GM21526 (cell line): ENCODE measurements around the gene HEXD.
A peak's percentile ranks its signal among the peaks of the same experiment; 100 is the strongest.
"Not testable (repeated sequence)": the region's sequence is repeated elsewhere in the genome, so short reads cannot be mapped to it uniquely, and the experiment has no call there.

Source experiments
- ATAC-seq: cut with Tn5 transposase; IDR thresholded peaks from one replicate; pipeline ENCODE4 v1.9.1; 2021; ENCODE audit warnings: moderate library complexity; ENCODE audit not compliant: unreplicated experiment, low FRiP score

HEXD gene

GRCh38 chr17:82450357-82451106 lies 32.4 kb downstream of the HEXD start, which contains the start of gene CYBC1:
Gene CYBC1, minus strand, starts transcription at chr17:82450752. Its CDS starts 1,498 bp downstream, at chr17:82449254.
- peak; percentile 51 for ATAC-seq

DNA sequence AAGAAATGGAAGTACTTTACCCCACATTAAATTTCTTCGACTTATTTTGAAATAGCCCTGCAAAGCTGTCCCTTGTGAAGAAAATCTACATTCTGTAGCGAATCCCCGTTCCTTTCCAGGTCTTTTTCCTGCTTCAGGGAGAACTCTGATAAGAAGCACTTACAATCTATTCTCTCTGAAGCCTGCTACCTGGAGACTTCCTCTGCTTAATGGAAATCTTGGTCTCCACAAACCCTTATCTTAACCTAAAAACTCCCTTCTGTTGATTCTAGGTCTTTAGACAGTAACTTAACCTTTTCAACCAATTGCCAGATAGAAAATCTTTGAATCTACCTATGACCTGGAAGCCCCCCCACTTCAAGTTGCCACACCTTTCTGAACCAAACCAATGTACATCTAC lies 34.0 kb downstream of the HEXD start:
- no peak for ATAC-seq

DNA sequence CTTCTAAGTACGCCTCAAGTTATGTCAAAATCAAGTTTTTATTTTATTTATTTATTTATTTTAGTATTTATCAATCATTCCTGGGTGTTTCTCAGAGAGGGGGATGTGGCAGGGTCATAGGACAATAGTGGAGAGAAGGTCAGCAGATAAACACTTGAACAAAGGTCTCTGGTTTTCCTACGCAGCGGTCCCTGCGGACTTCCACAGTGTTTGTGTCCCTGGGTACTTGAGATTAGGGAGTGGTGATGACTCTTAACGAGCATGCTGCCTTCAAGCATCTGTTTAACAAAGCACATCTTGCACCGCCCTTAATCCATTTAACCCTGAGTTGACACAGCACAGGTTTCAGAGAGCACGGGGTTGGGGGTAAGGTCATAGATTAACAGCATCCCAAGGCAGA lies 35.0 kb downstream of the HEXD start:
- not testable (repeated sequence) for ATAC-seq

- ATAC-seq: not testable (repeated sequence)
Measured at GRCh38 chr17:82453706-82454105, 35.6 kb downstream of the HEXD start.

DNA sequence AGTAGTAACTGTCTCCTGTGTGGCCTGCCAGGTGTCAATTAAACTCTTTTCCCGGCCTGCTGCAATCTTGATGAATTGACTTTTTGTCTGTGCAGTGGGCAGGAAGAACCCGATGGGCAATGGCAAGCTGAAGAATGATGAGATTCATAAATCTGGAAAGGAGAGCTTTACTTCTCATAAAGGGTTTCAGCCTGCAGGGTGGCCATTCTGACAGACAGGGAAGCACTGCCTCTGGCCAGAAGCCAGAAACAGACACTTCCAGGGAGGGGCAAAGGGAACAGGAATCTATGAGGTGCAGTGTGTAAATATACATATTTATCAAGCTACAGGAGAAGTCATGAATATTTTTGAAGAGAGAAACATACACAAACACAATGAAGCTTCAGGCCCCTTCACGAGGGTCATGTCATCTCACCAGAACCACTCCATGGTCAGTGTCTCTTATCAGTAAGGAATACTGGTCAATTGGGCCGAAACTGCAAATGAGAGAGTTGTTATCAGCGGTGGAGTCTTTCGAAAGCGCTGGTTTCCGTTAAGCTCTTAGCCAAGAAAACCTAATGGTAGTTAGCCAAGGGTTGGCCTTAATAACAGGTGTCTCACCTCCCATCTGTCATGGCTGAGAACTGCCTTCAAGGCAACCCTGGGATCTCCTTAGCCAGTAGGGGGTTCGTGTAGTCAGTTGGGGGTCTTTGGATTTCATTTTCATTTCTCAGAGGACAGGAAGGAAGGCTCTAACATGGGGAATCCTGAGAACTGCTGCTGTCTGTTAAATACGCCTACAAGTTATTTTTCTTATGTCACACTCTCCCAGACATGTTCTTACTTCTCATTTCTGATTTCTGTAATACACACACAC lies 39.2 kb downstream of the HEXD start:
- no peak for ATAC-seq

DNA sequence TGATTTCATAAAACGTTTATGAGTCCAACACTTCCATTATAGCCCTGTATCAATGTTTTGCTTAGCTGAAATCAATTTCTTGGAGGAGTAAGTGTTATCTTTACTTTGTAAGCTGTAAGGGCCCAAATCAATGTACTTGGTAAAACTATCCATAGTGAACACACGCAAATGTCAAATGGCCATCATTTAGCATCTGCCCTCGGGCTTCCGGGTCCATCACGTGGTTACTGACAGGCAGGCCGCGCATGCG lies 39.7 kb downstream of the HEXD start:
- ATAC-seq: no peak

- ATAC-seq: peak; percentile 88
Measured at GRCh38 chr17:82458179-82458884, 40.2 kb downstream of the HEXD start, which contains the start of gene NARF. Gene NARF, plus strand, starts transcription at chr17:82458741. Its CDS starts 63 bp downstream, at chr17:82458804.

- peak; percentile 4 for ATAC-seq
Measured at GRCh38 chr17:82458885-82459424, 40.8 kb downstream of the HEXD start.

DNA sequence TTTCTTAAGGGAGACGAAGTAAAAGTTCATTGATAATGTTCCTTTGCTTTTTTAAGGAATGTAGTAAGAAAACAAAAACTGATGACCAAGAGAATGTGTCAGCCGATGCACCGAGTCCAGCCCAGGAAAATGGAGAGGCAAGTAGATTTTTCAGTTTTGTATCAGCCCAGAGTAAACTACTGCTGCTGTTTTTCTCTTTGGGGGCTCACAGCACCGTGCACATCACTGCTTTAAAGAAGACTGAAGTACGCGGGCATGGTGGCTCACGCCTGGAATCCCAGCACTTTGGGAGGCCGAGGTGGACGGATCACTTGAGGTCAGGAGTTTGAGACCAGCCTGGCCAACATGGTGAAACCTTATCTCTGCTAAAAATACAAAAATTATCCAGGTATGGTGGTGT lies 41.8 kb downstream of the HEXD start:
- ATAC-seq: not testable (repeated sequence)

GRCh38 chr17:82461827-82462524 lies 43.8 kb downstream of the HEXD start:
- ATAC-seq: no peak

DNA sequence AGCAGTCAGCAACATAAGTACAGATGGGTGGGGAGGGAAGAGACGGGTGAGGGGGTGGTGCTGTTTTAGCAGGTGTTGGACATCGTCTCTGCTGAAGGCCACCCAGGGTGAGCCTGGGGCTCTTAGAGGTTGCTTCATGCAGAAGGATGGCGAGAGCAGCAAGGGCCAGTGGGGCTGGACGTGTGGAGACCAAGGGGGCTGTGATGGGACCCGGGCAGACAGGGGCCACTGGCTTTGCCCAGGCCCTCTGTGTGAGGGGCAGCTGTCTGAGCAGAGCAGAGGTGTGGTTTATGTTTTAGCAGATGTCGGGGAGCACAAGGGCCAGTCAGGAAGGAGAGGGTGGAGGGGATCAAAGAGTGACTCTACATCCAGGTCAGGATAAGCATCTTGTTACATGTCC lies 45.2 kb downstream of the HEXD start:
- ATAC-seq: no peak

- ATAC-seq: no peak
Measured at GRCh38 chr17:82463925-82464566, 45.9 kb downstream of the HEXD start.

GRCh38 chr17:82464567-82464929 lies 46.4 kb downstream of the HEXD start:
- no peak for ATAC-seq

DNA sequence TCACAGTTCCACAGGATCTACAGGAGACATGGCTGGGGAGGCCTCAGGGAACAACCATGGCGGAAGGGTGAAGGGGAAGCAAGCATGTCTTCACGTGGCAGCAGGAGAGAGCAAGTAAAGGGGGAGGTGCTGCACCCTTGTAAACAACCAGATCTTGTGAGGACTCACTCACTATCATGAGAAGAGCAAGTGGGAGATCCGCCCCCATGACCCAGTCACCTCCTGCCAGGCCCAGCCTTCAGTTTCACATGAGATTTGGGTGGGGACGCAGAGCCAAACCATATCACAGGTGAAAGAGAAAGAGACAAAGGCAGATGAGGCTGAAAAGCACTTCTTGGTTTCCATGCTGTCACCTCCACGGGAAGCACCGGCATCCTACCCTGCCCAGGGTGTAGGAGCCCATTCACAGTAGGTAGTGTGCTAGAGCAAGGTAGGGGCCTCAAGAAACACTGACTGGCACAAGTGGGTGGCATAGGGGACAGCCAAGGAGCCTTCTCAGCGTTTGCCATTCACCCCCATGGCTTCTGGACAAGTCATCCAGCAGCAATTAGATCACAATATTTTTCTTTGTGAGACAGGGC lies 47.0 kb downstream of the HEXD start:
- ATAC-seq: no peak

DNA sequence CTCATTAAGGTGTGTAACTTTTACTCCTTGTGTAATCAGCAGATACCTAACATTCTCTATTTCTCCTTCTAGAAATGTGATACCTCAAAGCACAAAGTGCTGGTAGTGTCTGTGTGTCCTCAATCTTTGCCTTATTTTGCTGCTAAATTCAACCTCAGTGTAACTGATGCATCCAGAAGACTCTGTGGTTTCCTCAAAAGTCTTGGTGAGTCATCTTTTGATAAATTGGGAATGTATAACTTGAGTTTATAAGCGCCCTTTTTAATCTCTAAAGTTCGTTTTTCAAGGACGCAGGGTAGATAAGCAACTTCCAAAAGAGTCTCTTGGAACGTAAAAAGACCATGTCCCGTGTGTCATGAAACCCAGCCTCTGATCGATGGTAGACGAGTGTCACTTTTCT lies 50.5 kb downstream of the HEXD start:
- ATAC-seq: no peak

- no peak for ATAC-seq
Measured at GRCh38 chr17:82470065-82470464, 51.9 kb downstream of the HEXD start.

DNA sequence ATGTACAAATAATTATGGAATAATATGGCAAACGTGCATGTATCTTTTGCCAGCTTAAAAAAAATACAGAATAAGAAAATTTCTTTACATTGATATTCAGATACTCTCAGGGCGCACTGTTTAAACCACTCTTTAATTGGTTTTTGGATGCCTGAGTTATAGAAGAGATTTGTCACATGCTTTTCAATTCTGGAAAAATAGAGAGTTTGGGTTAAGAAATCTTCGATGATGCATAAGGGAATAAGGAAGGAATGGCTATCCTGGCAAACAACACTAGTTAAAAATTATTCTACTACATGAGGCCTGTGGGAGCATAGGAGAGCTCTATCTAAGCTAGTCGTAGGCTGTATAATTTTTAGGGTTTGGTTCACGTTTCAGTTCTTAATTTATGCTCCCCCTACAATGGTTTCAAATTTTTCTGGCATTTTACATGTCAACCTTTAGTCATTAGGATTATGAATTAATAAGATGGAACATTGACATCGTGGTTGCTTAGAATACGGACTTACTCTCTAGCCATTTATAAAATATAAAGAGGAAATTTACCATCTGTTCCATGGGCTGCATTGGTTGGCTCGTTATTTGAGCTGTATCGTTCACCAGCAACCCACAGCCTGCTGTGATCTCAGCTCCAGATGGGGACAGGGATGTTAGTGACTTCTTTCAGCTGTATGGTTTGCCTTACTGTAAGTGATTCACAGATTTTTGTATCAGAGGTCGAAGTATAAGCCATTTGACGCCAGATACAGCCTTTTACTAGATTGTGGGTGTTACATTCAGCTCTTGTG lies 56.3 kb downstream of the HEXD start:
- no peak for ATAC-seq

DNA sequence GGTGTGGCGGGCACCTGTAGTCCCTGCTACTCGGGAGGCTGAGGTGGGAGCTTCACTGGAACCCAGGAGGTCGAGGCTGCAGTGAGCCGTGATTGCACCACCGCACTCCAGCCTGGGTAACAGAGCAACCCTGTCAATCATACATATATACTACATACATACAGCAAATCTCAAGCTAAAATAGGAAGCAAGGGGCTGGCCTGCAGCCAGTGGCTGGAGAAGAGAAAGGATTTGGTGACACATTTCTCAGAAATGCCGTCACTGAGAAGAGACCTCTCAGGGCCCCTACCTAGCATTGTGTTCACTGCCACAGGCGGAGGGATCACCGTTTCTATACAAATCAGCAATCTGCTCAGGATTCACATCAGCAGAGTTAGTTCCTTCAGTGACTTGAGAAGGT lies 57.3 kb downstream of the HEXD start:
- no peak for ATAC-seq

DNA sequence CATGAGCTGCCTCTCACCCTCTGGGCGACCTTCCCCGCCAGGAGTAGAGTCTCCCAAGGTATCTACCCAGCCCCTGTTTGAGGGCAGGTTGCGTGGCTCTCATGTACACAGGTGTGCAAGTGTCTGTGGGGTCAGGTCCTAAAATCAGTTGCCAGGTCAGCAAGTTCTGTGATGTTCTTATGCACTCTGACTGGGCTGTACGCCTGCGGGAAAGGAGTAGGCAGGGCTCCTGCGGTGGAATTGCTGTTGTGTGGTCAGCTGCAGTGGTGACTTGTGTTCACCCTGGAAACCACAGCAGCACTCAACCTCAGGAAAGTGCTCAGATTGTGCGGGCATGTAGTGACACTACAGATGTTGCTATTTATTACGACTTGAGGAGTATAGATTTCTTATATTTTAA lies 59.8 kb downstream of the HEXD start:
- no peak for ATAC-seq
